Measurements from ENCODE around the gene CDKAL1. TPM values are rescaled to one million over a fixed set of nuclear protein-coding genes. Genes with fewer than 3 reads are reported as not detected.

Gene CDKAL1
- total RNA-seq, 4 donors from 2014 or later = 10.1 to 22.0 (median 12.5) TPM

GRCh38 chr6:21102624-21103023 lies 568.4 kb downstream of the CDKAL1 start:
- peaks cover 14% of the 10 kb centered on the region for H3K4me1 ChIP-seq
- TF ChIP-seq POLR2A (IDR thresholded peaks at IDR 0.05) (no peak), CTCF (IDR thresholded peaks at IDR 0.05) (no peak), POLR2AphosphoS5 (IDR thresholded peaks at IDR 0.05) (no peak), EP300 (IDR thresholded peaks at IDR 0.05) (no peak)
- no peak for DNase-seq (ENCODE audit: low spot score in 2 of 2)
- H3K4me3 ChIP-seq = no peak overlapping the region
- no peak overlapping the region for H3K27ac ChIP-seq
- no peaks in the 10 kb centered on the region for H3K36me3 ChIP-seq
- H3K9me3 ChIP-seq = no peaks in the 10 kb centered on the region
- WGBS = 66% methylated on average over 7 of the region's 7 CpGs
- H3K27me3 ChIP-seq = no peaks in the 10 kb centered on the region

GRCh38 chr6:21103626-21104224 lies 569.5 kb downstream of the CDKAL1 start:
- no peak for DNase-seq (ENCODE audit: low spot score in 2 of 2)
- Histone ChIP-seq H3K4me1 (peaks cover 14% of the 10 kb centered on the region), H3K4me3 (no peak overlapping the region), H3K36me3 (no peaks in the 10 kb centered on the region), H3K27ac (peak overlapping the region; percentile 26), H3K27me3 (no peaks in the 10 kb centered on the region), H3K9me3 (no peaks in the 10 kb centered on the region)
- 44% methylated on average over 4 of the region's 4 CpGs for whole genome bisulfite sequencing
- no peak for TF ChIP-seq POLR2A (IDR thresholded peaks at IDR 0.05)

- TF ChIP-seq POLR2A (IDR thresholded peaks at IDR 0.05) = no peak
- no peak for TF ChIP-seq CTCF (IDR thresholded peaks at IDR 0.05)
- no peak for TF ChIP-seq POLR2AphosphoS5 (IDR thresholded peaks at IDR 0.05)
- TF ChIP-seq EP300 (IDR thresholded peaks at IDR 0.05) = no peak
- no peak overlapping the region for H3K4me3 ChIP-seq
- H3K27me3 ChIP-seq = no peaks in the 10 kb centered on the region
- peaks cover 15% of the 10 kb centered on the region for H3K4me1 ChIP-seq
- H3K27ac ChIP-seq = peak overlapping the region; percentile 26
- WGBS = 84% methylated on average over 2 of the region's 2 CpGs
- no peak for DNase-seq (ENCODE audit: low spot score in 2 of 2)
- no peaks in the 10 kb centered on the region for H3K9me3 ChIP-seq
- no peaks in the 10 kb centered on the region for H3K36me3 ChIP-seq
Measured at GRCh38 chr6:21104288-21104687, 570.0 kb downstream of the CDKAL1 start.

- Histone ChIP-seq H3K9me3 (no peaks in the 10 kb centered on the region), H3K27ac (no peak overlapping the region), H3K4me3 (no peak overlapping the region), H3K36me3 (no peaks in the 10 kb centered on the region), H3K4me1 (peaks cover 28% of the 10 kb centered on the region), H3K27me3 (no peaks in the 10 kb centered on the region)
- TF ChIP-seq POLR2AphosphoS5 (IDR thresholded peaks at IDR 0.05) (no peak), EP300 (IDR thresholded peaks at IDR 0.05) (no peak), CTCF (IDR thresholded peaks at IDR 0.05) (no peak), POLR2A (IDR thresholded peaks at IDR 0.05) (no peak)
- DNase-seq (ENCODE audit: low spot score in 2 of 2) = no peak
- 96% methylated on average over 3 of the region's 3 CpGs for WGBS
Measured at GRCh38 chr6:21107796-21108195, 573.5 kb downstream of the CDKAL1 start.

GRCh38 chr6:21109391-21110178 lies 575.3 kb downstream of the CDKAL1 start:
- 21% methylated on average over 5 of the region's 5 CpGs for WGBS
- H3K27ac ChIP-seq = no peak overlapping the region
- no peaks in the 10 kb centered on the region for H3K36me3 ChIP-seq
- no peaks in the 10 kb centered on the region for H3K9me3 ChIP-seq
- no peak for TF ChIP-seq EP300 (IDR thresholded peaks at IDR 0.05)
- TF ChIP-seq CTCF (IDR thresholded peaks at IDR 0.05) = no peak
- no peak for TF ChIP-seq POLR2A (IDR thresholded peaks at IDR 0.05)
- TF ChIP-seq POLR2AphosphoS5 (IDR thresholded peaks at IDR 0.05) = no peak
- no peaks in the 10 kb centered on the region for H3K27me3 ChIP-seq
- no peak overlapping the region for H3K4me3 ChIP-seq
- peaks cover 17% of the 10 kb centered on the region for H3K4me1 ChIP-seq
- no peak for DNase-seq (ENCODE audit: low spot score in 2 of 2)
